Endothelial cell of umbilical vein (primary cell): ENCODE measurements around the gene INPP5A. TPM values are rescaled to one million over a fixed set of nuclear protein-coding genes. Genes with fewer than 3 reads are reported as not detected.

Experiments used
- BruUV-seq: library from RNA; stranded (reverse); fragments of 400-500 nt; replicated peaks from 2 replicates; lab custom pipeline; 2021; lab: Mats Ljungman, UMichigan
- CTCF ChIA-PET: fragments of 300-600, 350-600 bp; sonication (Branson Sonifier 250); formaldehyde crosslinking; loops from one replicate; lab custom pipeline; 2021; ENCODE audit warnings: antibody characterized with exemption, inconsistent platforms; lab: Charles Lee
- POLR2A ChIA-PET: fragments of 300-600, 350-600 bp; sonication (Branson Sonifier 250); formaldehyde crosslinking; loops from one replicate; lab custom pipeline; 2021; ENCODE audit warnings: antibody characterized with exemption, inconsistent platforms; lab: Charles Lee
- DNase-seq: peaks from one replicate; pipeline ENCODE4 v3.0.0-alpha.2; 2011; ENCODE audit warnings: low read depth, low spot score
- FAIRE-seq: peaks from 2 replicates; lab custom pipeline; 2011; peaks lifted over from hg19 to GRCh38; lab: Jason Lieb, UNC
- H2AFZ ChIP-seq: 2 replicates; pipeline ENCODE4 v1.6.0; 2012; ENCODE audit warnings: low read depth, low read length, control low read depth, inconsistent platforms
- H3K27ac ChIP-seq: 2 replicates; pipeline ENCODE4 v1.5.1; 2011; ENCODE audit warnings: low read depth, mild to moderate bottlenecking, control low read depth, low read length, moderate library complexity; ENCODE audit not compliant: insufficient read depth
- H3K27me3 ChIP-seq, 2 experiments: 2 replicates each; pipeline versions ENCODE4 v1.6.0 to v1.6.1; 2011; ENCODE audit warnings: low read length in 2 of 2, mixed read lengths in 1 of 2; ENCODE audit not compliant: control insufficient read depth in 2 of 2, insufficient read depth in 2 of 2
- H3K36me3 ChIP-seq, 2 experiments: 2 replicates in 1 of 2; 3 replicates in 1 of 2; pipeline ENCODE4 v1.5.1; 2011; ENCODE audit warnings: low read length in 2 of 2, mild to moderate bottlenecking in 1 of 2, moderate library complexity in 1 of 2; ENCODE audit not compliant: control insufficient read depth in 2 of 2, insufficient read depth in 2 of 2; ENCODE audit errors: extremely low read depth in 1 of 2
- H3K4me1 ChIP-seq: 3 replicates; pipeline ENCODE4 v1.5.1; 2011; ENCODE audit warnings: mild to moderate bottlenecking, low read length; ENCODE audit not compliant: control insufficient read depth, insufficient read depth; ENCODE audit errors: extremely low read depth
- H3K4me2 ChIP-seq: 2 replicates; pipeline ENCODE4 v1.6.1; 2011; ENCODE audit warnings: low read length, control low read depth, mixed read lengths; ENCODE audit not compliant: insufficient read depth
- H3K4me3 ChIP-seq, 3 experiments: fragments of 200-600 bp in 1 of 3; sonication (generic), shearing (Covaris generic) in 1 of 3; replicated peaks in 1 of 3; 2 replicates each; pipeline ENCODE4 v1.5.1; 2011 to 2016; ENCODE audit warnings: control low read depth in 3 of 3, low read length in 3 of 3, mild to moderate bottlenecking in 2 of 3, inconsistent platforms in 1 of 3, low read depth in 1 of 3, moderate library complexity in 1 of 3; ENCODE audit not compliant: insufficient read depth in 1 of 3
- H3K79me2 ChIP-seq: 2 replicates; pipeline ENCODE4 v1.6.0; 2012; ENCODE audit warnings: low read length, inconsistent platforms; ENCODE audit not compliant: control insufficient read depth, insufficient read depth
- H3K9ac ChIP-seq: replicated peaks from 2 replicates; pipeline ENCODE3; 2011; ENCODE audit warnings: low read length, control low read depth; ENCODE audit not compliant: insufficient read depth; ENCODE audit errors: extremely low read depth
- H3K9me1 ChIP-seq: replicated peaks from 3 replicates; pipeline ENCODE4 v1.6.0; 2011; ENCODE audit warnings: mild to moderate bottlenecking, low read length; ENCODE audit not compliant: control insufficient read depth, insufficient read depth; ENCODE audit errors: extremely low read depth
- H3K9me3 ChIP-seq: replicated peaks from 2 replicates; pipeline ENCODE4 v1.5.1; 2012; ENCODE audit warnings: low read length, inconsistent platforms; ENCODE audit not compliant: control insufficient read depth, insufficient read depth
- H4K20me1 ChIP-seq: replicated peaks from 2 replicates; pipeline ENCODE3; 2011; ENCODE audit warnings: mild to moderate bottlenecking, low read length; ENCODE audit not compliant: control insufficient read depth, insufficient read depth; ENCODE audit errors: extremely low read depth
- CTCF ChIP-seq, 2 donors: IDR thresholded peaks; 1 replicate in 1 of 2; 2 replicates in 1 of 2; pipeline ENCODE4 v1.5.1; 2011; ENCODE audit warnings: low read length in 2 of 2, mild to moderate bottlenecking in 2 of 2, moderate library complexity in 2 of 2, control low read depth in 1 of 2, inconsistent platforms in 1 of 2, low read depth in 1 of 2; ENCODE audit not compliant: insufficient read depth in 1 of 2; ENCODE audit errors: extremely low read depth in 1 of 2
- EZH2 ChIP-seq: IDR thresholded peaks from 2 replicates; pipeline ENCODE4 v1.6.1; 2012; ENCODE audit warnings: borderline replicate concordance, low read depth, mild to moderate bottlenecking, moderate library complexity, low read length, inconsistent platforms; ENCODE audit not compliant: severe bottlenecking
- FOS ChIP-seq: IDR thresholded peaks from 2 replicates; pipeline ENCODE4 v1.6.1; 2011; ENCODE audit warnings: mild to moderate bottlenecking, low read length, moderate library complexity, borderline replicate concordance; ENCODE audit not compliant: insufficient read depth
- GATA2 ChIP-seq: IDR thresholded peaks from 2 replicates; pipeline ENCODE4 v1.7.0; 2011; ENCODE audit warnings: low read depth, mild to moderate bottlenecking, moderate library complexity, mixed read lengths, low read length; ENCODE audit not compliant: insufficient read length, insufficient read depth
- JUN ChIP-seq: IDR thresholded peaks from 2 replicates; pipeline ENCODE4 v1.6.1; 2011; ENCODE audit warnings: borderline replicate concordance, low read depth; ENCODE audit not compliant: insufficient read length, insufficient read depth
- MAX ChIP-seq: IDR thresholded peaks from 2 replicates; pipeline ENCODE4 v1.6.1; 2011; ENCODE audit not compliant: insufficient read depth, insufficient read length
- MYC ChIP-seq: IDR thresholded peaks from one replicate; pipeline ENCODE4 v1.6.1; 2011; ENCODE audit warnings: mild to moderate bottlenecking, low read depth, low read length
- POLR2A ChIP-seq: IDR thresholded peaks from 2 replicates; pipeline ENCODE4 v1.6.1; 2012; ENCODE audit warnings: low read depth, mild to moderate bottlenecking, control low read depth, low read length
- POLR2AphosphoS5 ChIP-seq: IDR thresholded peaks from 2 replicates; pipeline ENCODE4 v1.6.1; 2012; ENCODE audit warnings: low read depth, mild to moderate bottlenecking, control low read depth, low read length, moderate library complexity; ENCODE audit not compliant: insufficient read depth
- dilution Hi-C: fragments of 300-500 bp; cut with MboI; formaldehyde crosslinking; loops from one replicate; pipeline ENCODE4 v1.15.0; 2019; ENCODE audit warnings: low sequenced_read_pairs; ENCODE audit not compliant: extremely low pct_ligation_motif_present
- intact Hi-C: fragments of 100-400 bp; cut with micrococcal nuclease; formaldehyde crosslinking; loops from one replicate; pipeline ENCODE4 v1.10.0; 2022
- polyA plus RNA-seq, 4 experiments: library from polyadenylated mRNA; depleted of rRNA in 3 of 4; stranded (reverse) in 3 of 4; unstranded in 1 of 4; fragments of >200 nt; gene quantifications; 2 replicates each; pipeline versions ENCODE4 v1.2.1 to v1.2.3, GENCODE V29; 2011 to 2012; ENCODE audit warnings: missing spikeins in 1 of 4
- total RNA-seq: library from RNA; stranded (reverse); gene quantifications from 2 replicates; pipeline ENCODE4 v1.2.3, GENCODE V29; 2021

INPP5A gene
- total and polyA plus RNA-seq, 2 donors (not counting 3 experiments of a cell fraction or from before 2014, with no cell fraction given), result 22.9 to 33.2 TPM

GRCh38 chr10:132669208-132669861, 131.7 kb downstream of the INPP5A start:
- H3K27ac ChIP-seq, result no peak overlapping the region
- H2AFZ ChIP-seq, result no peak overlapping the region
- DNase-seq, result no peak
- H3K27me3 ChIP-seq, result no peaks in the 10 kb centered on the region
- H4K20me1 ChIP-seq, result no peaks in the 10 kb centered on the region
- H3K9me1 ChIP-seq, result no peaks in the 10 kb centered on the region
- H3K4me2 ChIP-seq, result no peak overlapping the region
- TF ChIP-seq MYC, result no peak
- no peak for TF ChIP-seq CTCF (IDR thresholded peaks at IDR 0.05; ENCODE audit: extremely low read depth in 1 of 2, insufficient read depth in 1 of 2, low read depth in 1 of 2, low read length in 2 of 2)
- no peak for TF ChIP-seq POLR2AphosphoS5
- no peak for TF ChIP-seq GATA2
- TF ChIP-seq JUN, result no peak
- no peak for TF ChIP-seq MAX
- no peak for TF ChIP-seq FOS
- no peak for TF ChIP-seq POLR2A
- TF ChIP-seq EZH2, result no peak
- H3K4me1 ChIP-seq, result peaks cover 30% of the 10 kb centered on the region
- H3K4me3 ChIP-seq, result no peak overlapping the region
- intact Hi-C loops (loop anchor here (5.0 to 10.0 kb wide), 3 partner anchors 118 to 635 kb away; partner anchors contain the start of genes CFAP46, NKX6-2, TUBGCP2 and ZNF511), dilution Hi-C loops (no loop called here)
- BruUV-seq, result no TSS peak
- no peaks in the 10 kb centered on the region for H3K9me3 ChIP-seq
- ChIA-PET CTCF (interaction anchor here (1.5 kb wide), 1 partner anchor 9 kb away, joined by 6 read pairs; no protein-coding TSS in a partner anchor), POLR2A (no interaction called here)
- FAIRE-seq, result no peak
- H3K9ac ChIP-seq, result no peak overlapping the region
- no peaks in the 10 kb centered on the region for H3K36me3 ChIP-seq
- peaks cover 25% of the 10 kb centered on the region for H3K79me2 ChIP-seq
